NCI-H2107 treated with DMSO at 0.1 percent for 48 hours (cell line): ENCODE data around the gene VAMP2.
"Not testable (repeated sequence)": the region's sequence is repeated elsewhere in the genome, so short reads cannot be mapped to it uniquely, and the experiment has no call there.

ENCODE experiments used
- DNase-seq: peaks from one replicate; lab custom pipeline; 2025; ENCODE audit not compliant: unreplicated experiment; lab: John Stamatoyannopoulos, UW

The VAMP2 gene

GRCh38 chr17:8176197-8176940 is 13.6 kb upstream of the VAMP2 start, which contains the start of gene TMEM107:
TMEM107 (minus strand) TSS chr17:8176380; CDS start chr17:8176286, 94 bp downstream.
- DNase-seq: no peak

GRCh38 chr17:8175795-8176196 is 13.0 kb upstream of the VAMP2 start:
- DNase-seq: no peak

- DNase-seq: no peak
These were observed 11.1 kb upstream of the VAMP2 start for GRCh38 chr17:8173871-8174322.

- peak; percentile 83 for DNase-seq
These were observed 10.5 kb upstream of the VAMP2 start for GRCh38 chr17:8173056-8173870.

- DNase-seq: not testable (repeated sequence)
These were observed 7.4 kb upstream of the VAMP2 start for GRCh38 chr17:8170186-8170585.

GRCh38 chr17:8167526-8167925 is 4.8 kb upstream of the VAMP2 start:
- no peak for DNase-seq

GRCh38 chr17:8166731-8167130 is 4.0 kb upstream of the VAMP2 start:
- DNase-seq: no peak

- DNase-seq: no peak
These were observed 2.0 kb upstream of the VAMP2 start for GRCh38 chr17:8164815-8165131.

GRCh38 chr17:8163978-8164814 is 1.4 kb upstream of the VAMP2 start:
- DNase-seq: no peak

GRCh38 chr17:8162997-8163977 is 539 bp upstream of the VAMP2 start:
- DNase-seq: no peak

- no peak for DNase-seq
These were observed 1.2 kb downstream of the VAMP2 start for GRCh38 chr17:8161289-8162232.

GRCh38 chr17:8160741-8161221 is 2.0 kb downstream of the VAMP2 start:
- DNase-seq: no peak

- no peak for DNase-seq
These were observed 2.5 kb downstream of the VAMP2 start for GRCh38 chr17:8160224-8160577.

- no peak for DNase-seq
These were observed 3.1 kb downstream of the VAMP2 start for GRCh38 chr17:8159459-8160223.

GRCh38 chr17:8159032-8159400 is 3.7 kb downstream of the VAMP2 start:
- no peak for DNase-seq

- no peak for DNase-seq
These were observed 4.3 kb downstream of the VAMP2 start for GRCh38 chr17:8158267-8159031.

- DNase-seq: peak; percentile 96
These were observed 6.3 kb downstream of the VAMP2 start for GRCh38 chr17:8156246-8156992.
